22Rv1 (cell line): ENCODE results near the gene LIM2.

Experiments used
- ZFX ChIP-seq: fragments of 450-650 bp; IDR thresholded peaks from 2 replicates; pipeline ENCODE4 v1.6.1; 2017; ENCODE audit warnings: antibody characterized with exemption, borderline replicate concordance
- TF ChIP-seq, protein P1 (sequence below): fragments of 450-650 bp; IDR thresholded peaks from 2 replicates; pipeline ENCODE4 v1.5.1; 2017; ENCODE audit warnings: mild to moderate bottlenecking

DNA sequence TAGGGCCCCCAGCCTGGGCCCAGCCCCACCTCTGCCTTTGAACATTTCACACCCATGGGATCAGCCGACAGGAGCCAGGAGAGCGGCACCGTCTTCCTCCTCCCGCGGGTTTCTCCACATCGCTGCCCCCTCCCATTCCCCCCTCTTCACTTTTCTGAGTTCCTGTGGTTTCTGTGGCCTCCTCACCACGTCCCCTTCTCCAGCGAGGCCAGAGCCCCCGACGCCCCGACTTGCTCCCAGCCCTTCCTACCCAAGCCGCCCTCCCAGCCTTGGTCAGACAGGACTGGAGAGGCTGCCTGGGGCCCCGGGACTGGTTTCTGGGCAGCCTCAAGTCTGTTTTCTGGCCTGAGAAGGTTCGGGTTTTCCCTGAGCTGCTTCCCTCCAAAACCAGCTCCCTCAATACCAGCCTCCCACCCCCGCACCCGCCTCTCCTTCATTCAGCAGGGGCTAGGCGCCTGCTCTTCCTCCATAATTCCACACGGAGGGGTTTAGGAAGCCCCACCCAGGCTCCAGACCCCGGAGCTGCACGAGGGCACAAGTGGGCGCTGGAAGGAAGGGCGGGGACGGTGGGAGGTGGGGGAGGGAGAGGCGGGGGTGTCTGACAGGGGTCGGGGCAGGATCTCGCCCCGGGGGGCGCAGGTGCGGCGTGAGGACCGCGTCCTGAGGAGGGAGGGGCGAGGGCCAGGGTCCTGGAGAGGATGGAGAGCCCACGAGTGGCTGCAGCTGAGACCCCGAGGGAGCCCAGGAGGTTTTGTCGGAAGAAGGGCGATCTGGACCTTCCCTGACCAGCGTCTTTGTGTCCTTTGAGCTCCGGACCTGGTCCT is 33.7 kb upstream of the LIM2 start:
- TF ChIP-seq, protein P1, sequence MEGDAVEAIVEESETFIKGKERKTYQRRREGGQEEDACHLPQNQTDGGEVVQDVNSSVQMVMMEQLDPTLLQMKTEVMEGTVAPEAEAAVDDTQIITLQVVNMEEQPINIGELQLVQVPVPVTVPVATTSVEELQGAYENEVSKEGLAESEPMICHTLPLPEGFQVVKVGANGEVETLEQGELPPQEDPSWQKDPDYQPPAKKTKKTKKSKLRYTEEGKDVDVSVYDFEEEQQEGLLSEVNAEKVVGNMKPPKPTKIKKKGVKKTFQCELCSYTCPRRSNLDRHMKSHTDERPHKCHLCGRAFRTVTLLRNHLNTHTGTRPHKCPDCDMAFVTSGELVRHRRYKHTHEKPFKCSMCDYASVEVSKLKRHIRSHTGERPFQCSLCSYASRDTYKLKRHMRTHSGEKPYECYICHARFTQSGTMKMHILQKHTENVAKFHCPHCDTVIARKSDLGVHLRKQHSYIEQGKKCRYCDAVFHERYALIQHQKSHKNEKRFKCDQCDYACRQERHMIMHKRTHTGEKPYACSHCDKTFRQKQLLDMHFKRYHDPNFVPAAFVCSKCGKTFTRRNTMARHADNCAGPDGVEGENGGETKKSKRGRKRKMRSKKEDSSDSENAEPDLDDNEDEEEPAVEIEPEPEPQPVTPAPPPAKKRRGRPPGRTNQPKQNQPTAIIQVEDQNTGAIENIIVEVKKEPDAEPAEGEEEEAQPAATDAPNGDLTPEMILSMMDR: no peak
- TF ChIP-seq ZFX: no peak
